GM12878 (cell line): ENCODE results near the gene SEC14L6. TPM values are rescaled to one million over a fixed set of nuclear protein-coding genes. Genes with fewer than 3 reads are reported as not detected.

Experiments
- ATAC-seq: fragments of 200-7000 bp; cut with Tn5 transposase; 3 replicates; pipeline ENCODE4 v1.9.1; 2020; ENCODE audit warnings: mild to moderate bottlenecking, moderate library complexity
- BruUV-seq: library from RNA; stranded (reverse); fragments of 400-500 nt; replicated peaks from 2 replicates; lab custom pipeline; 2021; lab: Mats Ljungman, UMichigan
- CTCF ChIA-PET: fragments of 300-600 bp; sonication (Branson Sonifier 250); formaldehyde crosslinking; extraction: SDS; loops from one replicate; lab custom pipeline; 2021; ENCODE audit warnings: inconsistent platforms; lab: Yijun Ruan, JAX
- POLR2A ChIA-PET: fragments of 350-600 bp; formaldehyde crosslinking; extraction: SDS; loops from one replicate; lab custom pipeline; 2021; ENCODE audit warnings: inconsistent platforms; lab: Charles Lee
- RAD21 ChIA-PET: fragments of 300-600 bp; sonication (Branson Sonifier 250); formaldehyde crosslinking; loops from one replicate; lab custom pipeline; 2023; ENCODE audit warnings: antibody characterized with exemption; ENCODE audit not compliant: unreplicated experiment; lab: Charles Lee
- SMC1A ChIA-PET: fragments of 300-600 bp; sonication (Branson Sonifier 250); formaldehyde crosslinking; loops from one replicate; lab custom pipeline; 2023; ENCODE audit not compliant: unreplicated experiment, uncharacterized antibody; lab: Charles Lee
- DNase-seq: peaks from one replicate; pipeline ENCODE4 v3.0.0-alpha.2; 2011; ENCODE audit warnings: low read depth, low spot score
- FAIRE-seq: peaks from 3 replicates; lab custom pipeline; 2011; peaks lifted over from hg19 to GRCh38; lab: Jason Lieb, UNC
- H2AFZ ChIP-seq: 2 replicates; pipeline ENCODE4 v1.6.0; 2011; ENCODE audit warnings: low read depth, low read length, control low read depth; ENCODE audit not compliant: control insufficient read depth
- H3K27ac ChIP-seq: 2 replicates; pipeline ENCODE4 v1.5.1; 2011; ENCODE audit warnings: control low read depth; ENCODE audit not compliant: control insufficient read depth, insufficient read depth
- H3K27me3 ChIP-seq, 2 experiments: replicated peaks in 1 of 2; 2 replicates each; pipeline versions ENCODE4 v1.6.0 to v1.6.1; 2011; ENCODE audit warnings: low read length in 1 of 2; ENCODE audit not compliant: control insufficient read depth in 2 of 2, insufficient read depth in 2 of 2
- H3K36me3 ChIP-seq, 2 experiments: 2 replicates each; pipeline ENCODE4 v1.5.1; 2011; ENCODE audit warnings: low read length in 1 of 2; ENCODE audit not compliant: control insufficient read depth in 2 of 2, insufficient read depth in 2 of 2
- H3K4me1 ChIP-seq: 2 replicates; pipeline ENCODE4 v1.6.1; 2011; ENCODE audit warnings: mild to moderate bottlenecking, low read length, moderate library complexity, mixed read lengths; ENCODE audit not compliant: control insufficient read depth, insufficient read depth
- H3K4me2 ChIP-seq: 2 replicates; pipeline ENCODE4 v1.6.0; 2011; ENCODE audit warnings: control low read depth; ENCODE audit not compliant: control insufficient read depth, insufficient read depth
- H3K4me3 ChIP-seq: fragments of 200-600 bp; sonication (generic); 2 replicates; pipeline ENCODE4 v1.5.1; 2016
- H3K79me2 ChIP-seq: 2 replicates; pipeline ENCODE4 v1.6.0; 2011; ENCODE audit warnings: low read length; ENCODE audit not compliant: control insufficient read depth, insufficient read depth
- H3K9ac ChIP-seq: 2 replicates; pipeline ENCODE4 v1.8.0; 2011; ENCODE audit warnings: low read length, control low read depth, mixed read lengths; ENCODE audit not compliant: control insufficient read depth, insufficient read depth
- H3K9me3 ChIP-seq: replicated peaks from 3 replicates; pipeline ENCODE4 v1.5.1; 2011; ENCODE audit warnings: mild to moderate bottlenecking, low read length; ENCODE audit not compliant: control insufficient read depth, insufficient read depth
- H4K20me1 ChIP-seq: 2 replicates; pipeline ENCODE4 v1.6.0; 2011; ENCODE audit not compliant: control insufficient read depth, insufficient read depth
- CHD2 ChIP-seq: IDR thresholded peaks from 2 replicates; pipeline ENCODE4 v1.6.1; 2011; ENCODE audit warnings: low read depth, low read length, improper control_type of control experiment, borderline replicate concordance
- E2F8 ChIP-seq: fragments of 450-650 bp; IDR thresholded peaks from 2 replicates; pipeline ENCODE4 v1.6.1; 2018; ENCODE audit warnings: mild to moderate bottlenecking, low read depth, moderate library complexity; ENCODE audit not compliant: partially characterized antibody
- EED ChIP-seq: sonication (generic); IDR thresholded peaks from 2 replicates; pipeline ENCODE4 v1.6.1; 2016; ENCODE audit warnings: antibody characterized with exemption, low read depth
- EP300 ChIP-seq, 2 experiments: fragments of 150-350 bp in 1 of 2; IDR thresholded peaks; 2 replicates each; pipeline ENCODE4 v1.6.1; 2011 to 2012; ENCODE audit warnings: low read depth in 2 of 2, low read length in 2 of 2, borderline replicate concordance in 1 of 2, improper control_type of control experiment in 1 of 2, inconsistent platforms in 1 of 2; ENCODE audit not compliant: control insufficient read depth in 1 of 2
- GABPA ChIP-seq: IDR thresholded peaks from 2 replicates; pipeline ENCODE4 v1.6.1; 2014; ENCODE audit warnings: antibody characterized with exemption, low read depth, mild to moderate bottlenecking, inconsistent platforms
- HDAC2 ChIP-seq: fragments of 200-600 bp; sonication (generic); IDR thresholded peaks from 2 replicates; pipeline ENCODE4 v1.6.1; 2017
- HSF1 ChIP-seq: fragments of 150-350 bp; IDR thresholded peaks from 2 replicates; pipeline ENCODE4 v1.6.1; 2014; ENCODE audit warnings: mild to moderate bottlenecking, low read depth, low read length
- LARP7 ChIP-seq: fragments of 450-650 bp; IDR thresholded peaks from 2 replicates; pipeline ENCODE4 v1.6.1; 2017; ENCODE audit warnings: mild to moderate bottlenecking
- MEF2A ChIP-seq: IDR thresholded peaks from 2 replicates; pipeline ENCODE4 v1.6.1; 2011; ENCODE audit warnings: low read depth, mild to moderate bottlenecking, low read length, moderate library complexity; ENCODE audit not compliant: insufficient read depth
- NFYA ChIP-seq: IDR thresholded peaks from 2 replicates; pipeline ENCODE4 v1.6.1; 2011; ENCODE audit warnings: low read depth, mild to moderate bottlenecking, low read length, improper control_type of control experiment, borderline replicate concordance
- POLR2AphosphoS2 ChIP-seq: IDR thresholded peaks from 2 replicates; pipeline ENCODE4 v1.6.1; 2011; ENCODE audit warnings: low read depth, mild to moderate bottlenecking, low read length, improper control_type of control experiment, moderate library complexity
- STAT3 ChIP-seq: IDR thresholded peaks from 2 replicates; pipeline ENCODE4 v1.6.1; 2011; ENCODE audit warnings: low read depth, low read length, improper control_type of control experiment
- SUZ12 ChIP-seq: fragments of 200-600 bp; sonication (generic); IDR thresholded peaks from one replicate; pipeline ENCODE4 v1.6.1; 2018; ENCODE audit warnings: antibody characterized with exemption, mild to moderate bottlenecking; ENCODE audit not compliant: unreplicated experiment
- TAF1 ChIP-seq: IDR thresholded peaks from 2 replicates; pipeline ENCODE4 v1.6.1; 2011; ENCODE audit warnings: mild to moderate bottlenecking, low read depth, low read length, borderline replicate concordance
- TCF3 ChIP-seq: IDR thresholded peaks from 2 replicates; pipeline ENCODE4 v1.6.1; 2012; ENCODE audit warnings: low read depth, mild to moderate bottlenecking, low read length, borderline replicate concordance; ENCODE audit not compliant: insufficient read depth
- WRNIP1 ChIP-seq: IDR thresholded peaks from 2 replicates; pipeline ENCODE4 v1.6.1; 2011; ENCODE audit warnings: low read depth, low read length, improper control_type of control experiment, borderline replicate concordance
- ZBTB33 ChIP-seq: fragments of 450-650 bp; IDR thresholded peaks from 2 replicates; pipeline ENCODE4 v1.6.1; 2017; ENCODE audit warnings: mild to moderate bottlenecking
- WGBS: methylation state at CpG from one replicate; pipeline ENCODE4 v1.1.6; 2016; ENCODE audit warnings: low lambda C conversion rate; ENCODE audit not compliant: insufficient replicate concordance, insufficient coverage; ENCODE audit errors: missing lambda C conversion rate; 5-methylcytosine and 5-hydroxymethylcytosine counted together
- in situ Hi-C: fragments of 300-500 bp; cut with MboI; formaldehyde crosslinking; loops from 9 replicates; pipeline ENCODE4 v1.14.3; 2018; ENCODE audit warnings: mixed read lengths
- intact Hi-C: fragments of 100-400 bp; cut with micrococcal nuclease; formaldehyde crosslinking; loops from one replicate; pipeline ENCODE4 v1.14.2; 2022; ENCODE audit not compliant: unreplicated experiment
- polyA plus RNA-seq, 11 experiments: library from polyadenylated mRNA; depleted of rRNA in 4 of 11; unstranded in 6 of 11; stranded (reverse) in 5 of 11; fragments of >200 nt; fragmentation: Nextera tagmentation in 4 of 11; fragmentation: Illumina TruSeq in 1 of 11; extraction: Ambion mirVana in 4 of 11; extraction: Trizol in 1 of 11; gene quantifications; 1 replicate in 1 of 11; 2 replicates in 10 of 11; pipeline versions ENCODE4 v1.2.1 to v1.2.3, GENCODE V29; 2011 to 2016; ENCODE audit warnings: inconsistent platforms in 2 of 11, missing spikeins in 2 of 11, low read depth in 1 of 11
- total RNA-seq, 4 experiments: library from RNA; depleted of rRNA in 3 of 4; stranded (reverse); fragments of >200 nt in 3 of 4; fragmentation: Illumina TruSeq in 1 of 4; extraction: Trizol in 1 of 4; gene quantifications; 2 replicates each; pipeline versions ENCODE4 v1.2.1 to v1.2.3, GENCODE V29; 2013 to 2021

Gene SEC14L6
- total and polyA plus RNA-seq, 10 of the 15 experiments (the other 5 are each of a cell fraction or from before 2014, with no cell fraction given), result not detected

- CTCF ChIA-PET, result no interaction called here
- H2AFZ ChIP-seq, result no peak overlapping the region
- SMC1A ChIA-PET, result no interaction called here
- no peaks in the 10 kb centered on the region for H4K20me1 ChIP-seq
- intact Hi-C loops, result no loop called here
- H3K9me3 ChIP-seq, result no peaks in the 10 kb centered on the region; the same call in 2 of the 3 replicates
- H3K4me1 ChIP-seq, result peaks cover 3% of the 10 kb centered on the region; the same call in 1 of the 2 replicates
- peaks cover 7 to 13% of the 10 kb centered on the region in 2 experiments for H3K27me3 ChIP-seq
- in situ Hi-C loops, result no loop called here
- H3K79me2 ChIP-seq, result no peaks in the 10 kb centered on the region
- no peak overlapping the region for H3K9ac ChIP-seq
- no peak for DNase-seq
- no peaks in the 10 kb centered on the region for H3K36me3 ChIP-seq
- WGBS, result 21% methylated on average over 1 of the region's 1 CpG
- no peak overlapping the region for H3K4me3 ChIP-seq
- FAIRE-seq, result no peak
- BruUV-seq, result no TSS peak
- TF ChIP-seq EED, result no peak
- TF ChIP-seq HDAC2, result no peak
- TF ChIP-seq HSF1, result no peak
- TF ChIP-seq TAF1, result no peak
- TF ChIP-seq CHD2, result no peak
- TF ChIP-seq POLR2AphosphoS2, result no peak
- TF ChIP-seq STAT3, result no peak
- TF ChIP-seq MEF2A, result no peak
- TF ChIP-seq GABPA, result no peak
- TF ChIP-seq E2F8, result no peak
- no peak for TF ChIP-seq WRNIP1
- no peak for TF ChIP-seq EP300 (IDR thresholded peaks at IDR 0.05; ENCODE audit: borderline replicate concordance in 1 of 2, control insufficient read depth in 1 of 2, low read depth in 2 of 2, low read length in 2 of 2)
- no peak for TF ChIP-seq SUZ12
- TF ChIP-seq TCF3, result no peak
- no peak for TF ChIP-seq NFYA
- no peak for TF ChIP-seq LARP7
- no peak for TF ChIP-seq ZBTB33
- no peak overlapping the region for H3K27ac ChIP-seq
- no peak for ATAC-seq
- RAD21 ChIA-PET, result no interaction called here
- no peak overlapping the region for H3K4me2 ChIP-seq
- POLR2A ChIA-PET, result no interaction called here
Observed at GRCh38 chr22:30539368-30539767, 7.2 kb downstream of the SEC14L6 start.
